ENCODE data around the gene PDE4D. TPM values are rescaled to one million over a fixed set of nuclear protein-coding genes. Genes with fewer than 3 reads are reported as not detected.

The PDE4D gene
- total and polyA plus RNA-seq, 2 donors (not counting 3 experiments of a cell fraction or from before 2014, with no cell fraction given): 34.5 to 51.2 TPM

GRCh38 chr5:59529239-59529638 lies 364.3 kb downstream of the PDE4D start:
- Histone ChIP-seq H3K27me3 (ENCODE audit: control insufficient read depth in 2 of 2, insufficient read depth in 2 of 2, low read length in 2 of 2) (no peaks in the 10 kb centered on the region), H3K27ac (ENCODE audit: insufficient read depth, low read depth, low read length) (no peak overlapping the region), H3K9me3 (replicated peaks; ENCODE audit: control insufficient read depth, insufficient read depth, low read length) (no peaks in the 10 kb centered on the region), H3K9ac (replicated peaks; ENCODE audit: extremely low read depth, insufficient read depth, low read length) (no peak overlapping the region), H3K4me2 (ENCODE audit: insufficient read depth, low read length) (no peak overlapping the region), H3K9me1 (replicated peaks; ENCODE audit: control insufficient read depth, extremely low read depth, insufficient read depth, low read length) (no peaks in the 10 kb centered on the region), H3K79me2 (ENCODE audit: control insufficient read depth, insufficient read depth, low read length) (no peaks in the 10 kb centered on the region), H2AFZ (ENCODE audit: low read depth, low read length) (no peak overlapping the region), H3K4me3 (replicated peaks in 1 of 3; ENCODE audit: insufficient read depth in 1 of 3, low read depth in 1 of 3, low read length in 3 of 3) (no peak overlapping the region), H4K20me1 (replicated peaks; ENCODE audit: control insufficient read depth, extremely low read depth, insufficient read depth, low read length) (no peaks in the 10 kb centered on the region), H3K36me3 (ENCODE audit: control insufficient read depth in 2 of 2, extremely low read depth in 1 of 2, insufficient read depth in 2 of 2, low read length in 2 of 2) (no peaks in the 10 kb centered on the region), H3K4me1 (ENCODE audit: control insufficient read depth, extremely low read depth, insufficient read depth, low read length) (peaks cover 30% of the 10 kb centered on the region)
- no peak for DNase-seq (ENCODE audit: low read depth, low spot score)
- dilution Hi-C loops (cut with MboI; ENCODE audit: extremely low pct_ligation_motif_present, low sequenced_read_pairs) (no loop called here), intact Hi-C loops (cut with micrococcal nuclease) (loop anchor here (5.0 kb wide), 1 partner anchor 133 kb away; no protein-coding TSS in a partner anchor)
- TF ChIP-seq JUN (IDR thresholded peaks at IDR 0.05; ENCODE audit: borderline replicate concordance, insufficient read depth, insufficient read length, low read depth) (no peak), EZH2 (IDR thresholded peaks at IDR 0.05; ENCODE audit: borderline replicate concordance, low read depth, low read length, severe bottlenecking) (no peak), MYC (IDR thresholded peaks at IDR 0.05; ENCODE audit: low read depth, low read length) (no peak), POLR2A (IDR thresholded peaks at IDR 0.05; ENCODE audit: low read depth, low read length) (no peak), MAX (IDR thresholded peaks at IDR 0.05; ENCODE audit: insufficient read depth, insufficient read length) (no peak), CTCF (IDR thresholded peaks at IDR 0.05; ENCODE audit: extremely low read depth in 1 of 2, insufficient read depth in 1 of 2, low read depth in 1 of 2, low read length in 2 of 2) (no peak), FOS (IDR thresholded peaks at IDR 0.05; ENCODE audit: borderline replicate concordance, insufficient read depth, low read length) (no peak), POLR2AphosphoS5 (IDR thresholded peaks at IDR 0.05; ENCODE audit: insufficient read depth, low read depth, low read length) (no peak), GATA2 (IDR thresholded peaks at IDR 0.05; ENCODE audit: insufficient read depth, insufficient read length, low read depth, low read length) (no peak)
- ChIA-PET POLR2A (no interaction called here), CTCF (interaction anchor here (1.3 to 2.6 kb wide), 2 partner anchors 23 to 144 kb away, joined by 5 to 9 read pairs; no protein-coding TSS in a partner anchor)
- no peak for FAIRE-seq
- BruUV-seq (replicated peaks): no TSS peak

Data from endothelial cell of umbilical vein (primary cell).